Activated CD4-positive, alpha-beta T cell treated with anti-CD3 and anti-CD28 coated beads for 24 hours (primary cell): Measurements from ENCODE around the gene NALF2.

Source experiments
- DNase-seq, 2 donors: peaks; one replicate each; pipeline ENCODE4 v3.0.0-alpha.2; 2020; ENCODE audit warnings: low read depth in 2 of 2

Gene NALF2

GRCh38 chrX:69503782-69504625 lies at the start of gene NALF2:
Gene NALF2 (plus strand): TSS chrX:69504326. CDS start chrX:69505283, 957 bp downstream.
- no peak for DNase-seq

GRCh38 chrX:69457756-69458155 lies 46.4 kb upstream of the NALF2 start:
- DNase-seq: no peak

- no peak for DNase-seq
Observed at GRCh38 chrX:69466546-69466945, 37.6 kb upstream of the NALF2 start.

GRCh38 chrX:69469975-69470374 lies 34.2 kb upstream of the NALF2 start:
- DNase-seq: no peak

GRCh38 chrX:69489625-69490024 lies 14.5 kb upstream of the NALF2 start:
- DNase-seq: no peak

GRCh38 chrX:69493193-69493592 lies 10.9 kb upstream of the NALF2 start:
- DNase-seq: no peak

GRCh38 chrX:69493766-69494165 lies 10.4 kb upstream of the NALF2 start:
- no peak for DNase-seq

GRCh38 chrX:69496183-69496582 lies 7.9 kb upstream of the NALF2 start:
- no peak for DNase-seq

GRCh38 chrX:69501429-69501828 lies 2.7 kb upstream of the NALF2 start:
- no peak for DNase-seq

GRCh38 chrX:69503228-69503781 lies 821 bp upstream of the NALF2 start:
- no peak for DNase-seq

GRCh38 chrX:69504626-69505612 lies 793 bp downstream of the NALF2 start:
- no peak for DNase-seq

GRCh38 chrX:69505772-69506616 lies 1.9 kb downstream of the NALF2 start:
- no peak for DNase-seq

- no peak for DNase-seq
Observed at GRCh38 chrX:69506617-69507499, 2.7 kb downstream of the NALF2 start.

- no peak for DNase-seq
Observed at GRCh38 chrX:69507500-69507789, 3.3 kb downstream of the NALF2 start.

- DNase-seq: no peak
Observed at GRCh38 chrX:69508610-69509009, 4.5 kb downstream of the NALF2 start.

GRCh38 chrX:69510137-69510715 lies 6.1 kb downstream of the NALF2 start:
- DNase-seq: no peak

GRCh38 chrX:69510914-69511513 lies 6.9 kb downstream of the NALF2 start:
- no peak for DNase-seq

- no peak for DNase-seq
Observed at GRCh38 chrX:69522052-69522451, 17.9 kb downstream of the NALF2 start.

GRCh38 chrX:69523314-69523713 lies 19.2 kb downstream of the NALF2 start:
- no peak for DNase-seq
